GM12873 (cell line): ENCODE results near the gene MCF2L.

Experiments
- TF ChIP-seq, protein P1 (sequence below): IDR thresholded peaks from 2 replicates; pipeline ENCODE4 v1.5.1; 2012; ENCODE audit warnings: low read depth, mild to moderate bottlenecking, moderate library complexity, low read length, control low read depth; ENCODE audit not compliant: insufficient read depth; ENCODE audit errors: missing control alignments

The MCF2L gene

GRCh38 chr13:112974125-112974524 lies 5.1 kb downstream of the MCF2L start:
- TF ChIP-seq, protein P1, sequence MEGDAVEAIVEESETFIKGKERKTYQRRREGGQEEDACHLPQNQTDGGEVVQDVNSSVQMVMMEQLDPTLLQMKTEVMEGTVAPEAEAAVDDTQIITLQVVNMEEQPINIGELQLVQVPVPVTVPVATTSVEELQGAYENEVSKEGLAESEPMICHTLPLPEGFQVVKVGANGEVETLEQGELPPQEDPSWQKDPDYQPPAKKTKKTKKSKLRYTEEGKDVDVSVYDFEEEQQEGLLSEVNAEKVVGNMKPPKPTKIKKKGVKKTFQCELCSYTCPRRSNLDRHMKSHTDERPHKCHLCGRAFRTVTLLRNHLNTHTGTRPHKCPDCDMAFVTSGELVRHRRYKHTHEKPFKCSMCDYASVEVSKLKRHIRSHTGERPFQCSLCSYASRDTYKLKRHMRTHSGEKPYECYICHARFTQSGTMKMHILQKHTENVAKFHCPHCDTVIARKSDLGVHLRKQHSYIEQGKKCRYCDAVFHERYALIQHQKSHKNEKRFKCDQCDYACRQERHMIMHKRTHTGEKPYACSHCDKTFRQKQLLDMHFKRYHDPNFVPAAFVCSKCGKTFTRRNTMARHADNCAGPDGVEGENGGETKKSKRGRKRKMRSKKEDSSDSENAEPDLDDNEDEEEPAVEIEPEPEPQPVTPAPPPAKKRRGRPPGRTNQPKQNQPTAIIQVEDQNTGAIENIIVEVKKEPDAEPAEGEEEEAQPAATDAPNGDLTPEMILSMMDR: no peak

- TF ChIP-seq, protein P1: no peak
These were observed 5.7 kb downstream of the MCF2L start for GRCh38 chr13:112974671-112975070.

DNA sequence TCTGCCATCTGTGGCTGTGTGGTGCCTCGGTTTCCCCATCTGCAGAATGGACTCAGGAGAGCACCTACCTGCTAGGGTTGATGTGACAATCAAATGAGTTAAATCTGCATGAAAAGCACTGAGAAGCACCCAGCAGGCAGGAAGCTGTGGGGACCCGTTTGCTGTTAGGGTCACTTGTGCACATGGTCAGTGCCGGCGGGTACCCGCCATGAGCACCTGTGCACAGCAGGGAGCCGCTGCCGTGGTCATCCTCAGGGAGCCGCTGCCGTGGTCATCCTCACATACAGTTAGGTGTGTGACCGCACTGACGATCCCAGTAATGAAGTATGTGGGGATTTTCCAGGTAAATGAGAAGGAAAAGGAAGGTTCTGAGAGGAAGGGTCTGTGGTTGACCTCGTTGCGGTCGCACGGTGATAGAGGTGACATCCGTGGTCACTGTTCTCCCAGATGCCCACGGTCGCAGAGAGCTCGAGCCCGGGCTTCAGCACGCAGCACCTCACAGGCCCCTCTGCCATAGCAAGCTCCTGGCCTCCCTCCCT lies 6.5 kb downstream of the MCF2L start:
- TF ChIP-seq, protein P1: no peak

GRCh38 chr13:112976526-112976925 lies 7.5 kb downstream of the MCF2L start:
- TF ChIP-seq, protein P1: no peak

DNA sequence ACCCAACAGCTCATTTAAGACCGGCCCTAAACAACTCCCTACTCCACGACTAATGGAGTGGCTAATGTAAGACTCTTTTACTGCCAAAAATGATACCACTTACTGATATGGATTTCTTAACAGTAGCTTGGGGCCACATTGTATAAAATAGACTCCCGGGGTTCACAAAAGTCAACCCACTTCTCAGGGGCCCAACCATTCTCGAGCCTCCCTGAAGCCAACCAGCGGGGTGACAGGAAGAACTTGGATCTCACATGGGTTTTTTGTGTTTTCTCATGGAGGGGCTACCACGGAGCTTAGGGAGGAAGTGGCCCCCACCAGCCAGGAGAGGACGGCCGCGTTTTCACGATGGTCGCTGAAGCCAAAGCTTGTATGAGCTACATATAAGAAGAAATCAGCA lies 8.1 kb downstream of the MCF2L start:
- TF ChIP-seq, protein P1: no peak

GRCh38 chr13:112977525-112977924 lies 8.5 kb downstream of the MCF2L start:
- TF ChIP-seq, protein P1: no peak

DNA sequence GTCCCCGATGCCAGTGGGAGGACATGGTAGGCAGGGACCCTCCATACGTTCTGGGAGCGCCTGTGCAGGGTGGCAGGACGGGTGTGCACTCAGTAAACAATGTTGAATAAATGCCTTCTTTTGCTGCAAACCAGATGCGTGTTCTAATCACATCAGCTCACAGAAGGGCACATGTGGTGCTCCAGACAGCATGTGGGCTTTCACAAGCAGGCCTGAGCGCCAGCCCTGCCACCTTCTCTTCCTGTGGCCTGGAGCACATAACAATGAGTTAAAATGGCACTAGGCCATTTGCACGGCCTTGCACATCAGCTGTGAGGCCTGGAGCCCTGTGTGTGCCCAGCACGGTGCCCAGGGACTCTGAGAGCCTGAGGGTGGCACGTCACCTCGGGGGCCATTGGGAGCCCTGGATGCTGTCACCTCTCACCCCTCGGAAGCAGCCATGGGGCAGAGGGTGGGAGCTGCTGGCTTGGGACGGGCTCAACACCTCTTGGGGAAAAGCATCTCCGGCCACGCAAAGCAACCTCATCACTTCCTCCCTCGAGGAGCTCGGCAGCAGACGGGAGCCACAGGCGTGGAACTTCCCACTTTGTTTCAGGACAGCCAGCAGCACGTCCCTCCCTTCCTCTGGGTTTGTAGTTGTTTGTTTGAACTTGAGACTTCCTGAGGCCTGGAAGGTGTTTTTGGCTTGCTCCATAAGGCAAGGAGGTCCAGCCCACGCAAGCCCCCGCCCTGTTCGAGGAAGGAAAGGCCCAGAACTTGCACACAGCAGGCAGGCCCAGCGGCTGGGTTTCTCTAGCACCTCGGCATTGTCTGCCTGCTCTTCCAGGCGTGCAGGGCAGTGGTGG lies 9.8 kb downstream of the MCF2L start:
- TF ChIP-seq, protein P1: no peak
